Measurements from ENCODE around the gene PIK3CA. TPM values are rescaled to one million over a fixed set of nuclear protein-coding genes. Genes with fewer than 3 reads are reported as not detected.

PIK3CA gene
- total and polyA plus RNA-seq, 12 donors = 4.0 to 35.3 (median 22.5) TPM

- H3K4me3 ChIP-seq = no peak overlapping the region
- 80 to 87% methylated on average over 2 of the region's 2 CpGs for WGBS, 2 donors
- H3K36me3 ChIP-seq = peaks cover 0 to 99% (median 10%) of the 10 kb centered on the region in 9 donors
- DNase-seq (no peak), ATAC-seq (peak in 4 of 8 donors; percentile 27 to 61 (median 34))
- H3K9me3 ChIP-seq = no peaks in the 10 kb centered on the region
- intact Hi-C loops (cut with DNase I) = no loop called here
- H3K27me3 ChIP-seq = no peaks in the 10 kb centered on the region
- no peak for TF ChIP-seq CTCF (IDR thresholded peaks at IDR 0.05)
- H3K27ac ChIP-seq = peak overlapping the region in 4 of 10 donors; percentile 8 to 41 (median 20)
- H3K4me1 ChIP-seq = peaks cover 0 to 14% (median 0%) of the 10 kb centered on the region in 9 donors
Observed at GRCh38 chr3:179223548-179223947, 75.4 kb downstream of the PIK3CA start.

GRCh38 chr3:179224584-179224983 is 76.4 kb downstream of the PIK3CA start:
- ATAC-seq (peak in 3 of 8 donors; percentile 52 to 90 (median 78)), DNase-seq (no peak)
- H3K4me3 ChIP-seq = no peak overlapping the region
- WGBS, 2 donors = 84 to 91% methylated on average over 1 of the region's 1 CpG
- peaks cover 0 to 14% (median 0%) of the 10 kb centered on the region in 9 donors for H3K4me1 ChIP-seq
- H3K27me3 ChIP-seq = no peaks in the 10 kb centered on the region
- no peak for TF ChIP-seq CTCF (IDR thresholded peaks at IDR 0.05)
- intact Hi-C loops (cut with DNase I) = no loop called here
- no peaks in the 10 kb centered on the region for H3K9me3 ChIP-seq
- peaks cover 0 to 99% (median 10%) of the 10 kb centered on the region in 9 donors for H3K36me3 ChIP-seq
- H3K27ac ChIP-seq = peak overlapping the region in 3 of 10 donors; percentile 11 to 47 (median 22)

GRCh38 chr3:179227349-179227748 is 79.2 kb downstream of the PIK3CA start:
- Histone ChIP-seq H3K27ac (no peak overlapping the region), H3K36me3 (peaks cover 0 to 100% (median 27%) of the 10 kb centered on the region in 9 donors), H3K27me3 (no peaks in the 10 kb centered on the region), H3K4me1 (peaks cover 0 to 14% (median 0%) of the 10 kb centered on the region in 9 donors), H3K9me3 (no peaks in the 10 kb centered on the region), H3K4me3 (no peak overlapping the region)
- ATAC-seq (no peak), DNase-seq (no peak)
- WGBS, 2 donors = 93 to 97% methylated on average over 3 of the region's 3 CpGs
- TF ChIP-seq CTCF (IDR thresholded peaks at IDR 0.05) = no peak
- intact Hi-C loops (cut with DNase I) = no loop called here

DNA sequence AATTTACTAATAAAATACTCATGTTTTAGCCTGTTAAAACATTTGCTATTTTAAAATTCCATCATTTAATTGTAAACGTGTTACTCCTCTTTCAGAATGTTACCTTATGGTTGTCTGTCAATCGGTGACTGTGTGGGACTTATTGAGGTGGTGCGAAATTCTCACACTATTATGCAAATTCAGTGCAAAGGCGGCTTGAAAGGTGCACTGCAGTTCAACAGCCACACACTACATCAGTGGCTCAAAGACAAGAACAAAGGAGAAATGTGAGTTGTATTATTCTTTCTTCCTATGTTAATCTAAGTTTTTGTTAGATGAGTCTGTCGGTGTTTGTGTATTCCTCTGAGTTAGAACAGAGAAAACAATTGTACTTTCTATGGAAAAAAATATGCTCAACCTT is 81.0 kb downstream of the PIK3CA start:
- H3K4me3 ChIP-seq = no peak overlapping the region
- no peak for TF ChIP-seq CTCF (IDR thresholded peaks at IDR 0.05)
- intact Hi-C loops (cut with DNase I) = no loop called here
- H3K4me1 ChIP-seq = peaks cover 0 to 4% (median 0%) of the 10 kb centered on the region in 9 donors
- ATAC-seq (no peak), DNase-seq (no peak)
- no peaks in the 10 kb centered on the region for H3K27me3 ChIP-seq
- no peaks in the 10 kb centered on the region for H3K9me3 ChIP-seq
- peak overlapping the region in 1 of 10 donors; percentile 32 for H3K27ac ChIP-seq
- WGBS, 2 donors = 81 to 85% methylated on average over 5 of the region's 5 CpGs
- H3K36me3 ChIP-seq = peaks cover 0 to 98% (median 18%) of the 10 kb centered on the region in 9 donors
